Stimulated activated CD4-positive, alpha-beta T cell treated with anti-CD3 and anti-CD28 coated beads, Interleukin-12 subunit alpha, Interleukin-12 subunit beta, amount 100 ng/mL, for 24 hours (primary cell): Measurements from ENCODE around the gene DAPK2.

Source experiments
- DNase-seq, 2 experiments: peaks; one replicate each; pipeline ENCODE4 v3.0.0-alpha.2; 2020; ENCODE audit warnings: low read depth in 2 of 2

Gene DAPK2

GRCh38 chr15:64023220-64023619 is 23.1 kb downstream of the DAPK2 start:
- no peak for DNase-seq

DNA sequence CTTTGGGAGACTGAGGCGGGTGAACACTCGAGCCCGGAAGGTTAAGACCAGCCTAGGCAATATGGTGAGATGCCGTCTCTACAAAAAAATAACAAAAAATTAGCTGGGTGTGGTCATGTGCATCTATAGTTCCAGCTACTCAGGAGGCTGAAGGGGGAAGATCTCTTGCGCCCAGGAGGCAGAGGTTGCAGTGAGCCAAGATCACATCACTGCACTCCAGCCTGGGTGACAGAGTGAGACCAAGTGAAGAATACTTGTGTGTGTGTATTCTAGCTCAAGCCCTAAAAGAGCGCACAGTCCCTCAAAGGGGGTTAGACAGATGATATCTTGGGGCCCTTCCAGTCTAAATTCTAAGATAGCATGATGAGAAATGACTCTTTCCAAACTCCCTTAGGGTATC is 23.7 kb downstream of the DAPK2 start:
- DNase-seq = no peak

DNA sequence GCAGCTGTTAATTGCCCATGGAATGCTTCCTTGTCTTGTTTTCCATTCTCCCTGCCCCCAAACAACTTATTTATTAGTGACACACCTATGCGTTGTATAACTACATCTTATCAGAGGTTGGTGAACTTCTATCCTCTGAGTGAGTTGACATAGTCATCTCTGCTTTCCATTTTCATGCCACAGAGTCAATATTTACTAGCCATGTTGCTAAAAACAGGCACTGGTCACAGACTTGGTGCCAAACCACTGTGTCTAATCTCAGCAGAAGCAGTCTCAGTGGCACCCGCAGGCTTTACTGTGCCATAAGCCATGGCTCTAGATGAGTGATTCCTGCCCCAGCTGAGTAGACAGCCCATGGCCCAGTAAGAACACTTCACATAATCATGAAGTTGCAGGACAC is 26.5 kb downstream of the DAPK2 start:
- DNase-seq = no peak

- DNase-seq = no peak
Measured at GRCh38 chr15:64017591-64018163, 28.6 kb downstream of the DAPK2 start.

DNA sequence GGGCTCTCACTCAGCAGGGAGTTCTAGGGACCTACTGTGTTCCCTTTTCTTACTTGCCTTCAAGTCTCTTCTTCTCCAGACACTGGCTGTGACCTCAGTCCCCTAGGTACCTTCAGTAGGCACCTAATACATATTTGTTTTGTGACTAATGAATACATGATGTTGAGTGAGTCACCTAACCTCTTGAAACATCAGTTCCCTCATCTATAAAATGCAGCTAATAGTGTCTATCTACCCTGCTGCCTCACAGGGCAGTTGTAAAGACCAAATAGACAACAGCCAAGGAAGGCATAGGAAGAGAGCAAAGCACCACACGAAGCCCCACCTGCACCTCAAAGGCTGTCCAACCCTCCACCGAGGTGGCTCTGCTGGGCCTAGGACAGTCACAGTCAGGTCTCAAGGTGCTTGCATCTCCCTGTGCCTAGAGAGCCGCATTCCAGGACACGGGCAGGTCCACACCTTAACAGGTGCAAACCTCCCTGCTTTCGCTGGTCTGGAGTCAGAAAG is 29.1 kb downstream of the DAPK2 start:
- no peak for DNase-seq

DNA sequence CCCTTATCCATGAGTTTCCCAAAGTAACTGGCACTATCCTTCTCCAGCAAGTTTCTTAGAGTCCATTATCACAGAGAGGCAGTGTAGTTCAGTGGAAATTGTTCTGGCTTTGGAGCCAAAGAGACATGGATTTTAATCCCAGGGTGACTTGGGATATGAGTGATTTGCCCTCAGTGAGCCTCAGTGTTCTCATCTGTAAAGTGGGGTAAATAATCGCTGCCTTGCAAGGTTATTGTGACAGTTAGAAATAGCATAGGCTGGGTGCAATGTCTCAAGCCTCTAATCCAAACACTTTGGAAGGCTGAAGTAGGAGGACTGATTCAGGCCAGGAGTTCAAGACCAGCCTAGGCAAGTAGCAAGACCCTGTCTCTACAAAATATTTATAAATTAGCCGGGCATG is 30.0 kb downstream of the DAPK2 start:
- no peak for DNase-seq

GRCh38 chr15:64014995-64015394 is 31.3 kb downstream of the DAPK2 start:
- DNase-seq = no peak

DNA sequence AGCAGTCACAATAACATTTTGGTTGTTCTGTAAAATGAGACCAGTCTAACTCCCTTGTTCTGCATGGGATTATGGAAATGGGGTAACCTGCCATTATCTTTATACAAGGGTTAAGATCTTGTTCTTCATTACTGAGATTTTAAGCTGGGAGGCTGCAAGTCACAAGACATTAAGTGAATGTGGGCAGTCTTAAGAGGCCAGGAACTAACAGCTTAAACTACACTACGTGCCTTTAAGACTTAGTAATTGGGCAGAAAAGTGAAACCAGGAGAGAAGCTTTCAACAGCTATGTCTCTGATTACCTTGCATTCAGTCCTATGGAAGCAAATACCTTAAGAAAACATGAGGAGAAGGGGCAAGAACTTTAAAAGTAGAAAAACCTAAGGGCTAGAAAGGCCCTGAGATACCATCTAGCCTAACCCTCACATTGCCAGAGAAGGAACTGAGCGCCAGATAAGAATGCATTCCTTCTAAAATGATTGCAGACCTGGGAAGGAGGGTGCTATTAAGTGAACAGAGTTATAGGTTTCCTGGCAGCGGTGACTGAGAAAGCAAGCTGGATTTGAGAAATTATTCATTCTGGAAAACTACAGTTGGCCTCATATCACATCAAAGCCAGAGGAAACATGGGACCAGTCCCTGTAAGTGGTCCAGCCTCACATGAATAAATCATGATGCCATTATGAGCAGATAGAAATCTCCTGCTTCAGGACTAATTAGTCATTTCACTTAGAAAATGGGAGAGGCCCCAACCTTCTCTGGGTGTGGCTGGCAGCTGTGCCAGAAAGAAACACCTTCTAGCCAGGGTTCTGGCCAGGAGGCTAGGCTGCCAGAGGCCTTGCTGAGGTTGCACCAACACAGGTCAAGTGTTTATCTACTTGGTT is 32.9 kb downstream of the DAPK2 start:
- no peak for DNase-seq

GRCh38 chr15:64011736-64012135 is 34.5 kb downstream of the DAPK2 start:
- no peak for DNase-seq

DNA sequence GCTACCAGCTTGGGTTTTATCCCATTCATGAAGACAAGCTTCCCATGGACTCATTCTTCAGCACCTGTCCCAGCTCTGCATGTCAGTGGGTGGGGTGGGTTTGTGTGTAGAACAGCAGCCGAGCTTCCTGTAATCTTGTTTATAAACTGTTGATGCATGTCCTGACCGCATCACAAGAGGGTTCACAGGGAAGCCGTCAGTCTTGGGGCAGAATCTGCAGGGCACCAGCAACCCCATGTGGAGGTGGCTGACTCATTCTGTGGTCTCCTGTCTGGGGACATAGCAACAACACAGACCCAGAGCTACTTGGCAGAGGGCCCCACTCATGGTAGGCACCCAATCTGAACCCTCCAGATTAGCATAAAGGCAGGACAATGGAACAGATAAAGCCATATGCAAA is 35.6 kb downstream of the DAPK2 start:
- peak; percentile 52 to 66 for DNase-seq

DNA sequence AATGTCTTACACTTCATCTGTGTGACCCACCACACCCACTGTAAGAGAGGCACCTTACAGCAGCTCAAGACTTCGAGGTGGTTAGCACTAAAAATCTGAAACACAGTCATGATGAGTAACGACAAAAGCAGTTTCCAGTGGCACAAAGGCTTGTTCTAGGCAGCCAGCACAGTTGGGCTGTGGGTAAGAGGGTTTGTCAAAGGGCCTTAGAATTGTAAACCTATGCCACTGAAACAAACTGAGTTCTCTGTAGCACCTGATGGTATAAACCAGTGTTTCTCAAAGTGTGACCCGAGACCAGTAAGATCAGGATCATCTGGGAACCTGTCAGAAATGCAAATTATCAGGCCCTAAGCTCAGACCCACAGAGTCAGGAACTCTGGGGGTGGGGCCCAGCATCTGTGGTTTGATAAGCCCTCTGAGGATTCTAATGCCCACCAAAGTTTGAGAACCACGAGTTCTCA is 36.5 kb downstream of the DAPK2 start:
- DNase-seq = peak; percentile 8 to 22

GRCh38 chr15:64009241-64009640 is 37.0 kb downstream of the DAPK2 start:
- no peak for DNase-seq

GRCh38 chr15:64008177-64008576 is 38.1 kb downstream of the DAPK2 start:
- no peak for DNase-seq

GRCh38 chr15:64006642-64007041 is 39.6 kb downstream of the DAPK2 start:
- DNase-seq = no peak

DNA sequence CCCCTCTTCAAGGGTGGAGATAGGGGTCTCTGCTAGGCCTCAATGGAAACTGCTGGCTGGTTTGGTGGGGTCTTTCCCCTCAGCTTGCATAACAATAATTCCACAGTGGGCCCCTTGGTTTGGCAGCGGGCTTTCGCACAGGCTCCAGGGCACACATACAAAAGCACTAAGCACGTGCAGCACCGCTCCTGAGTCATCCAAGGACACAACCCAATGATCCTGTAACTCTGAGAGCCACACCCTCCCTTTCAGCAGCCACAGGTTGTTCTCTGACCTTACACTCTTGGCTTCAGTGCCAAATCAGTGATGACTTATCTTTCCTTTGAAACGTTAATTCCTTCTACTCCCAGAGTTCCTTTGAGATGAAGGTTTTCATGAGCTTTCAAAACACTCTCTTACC is 41.7 kb downstream of the DAPK2 start:
- DNase-seq = no peak

- no peak for DNase-seq
Measured at GRCh38 chr15:64004056-64004455, 42.2 kb downstream of the DAPK2 start.

- DNase-seq = no peak
Measured at GRCh38 chr15:64003182-64003581, 43.1 kb downstream of the DAPK2 start.

DNA sequence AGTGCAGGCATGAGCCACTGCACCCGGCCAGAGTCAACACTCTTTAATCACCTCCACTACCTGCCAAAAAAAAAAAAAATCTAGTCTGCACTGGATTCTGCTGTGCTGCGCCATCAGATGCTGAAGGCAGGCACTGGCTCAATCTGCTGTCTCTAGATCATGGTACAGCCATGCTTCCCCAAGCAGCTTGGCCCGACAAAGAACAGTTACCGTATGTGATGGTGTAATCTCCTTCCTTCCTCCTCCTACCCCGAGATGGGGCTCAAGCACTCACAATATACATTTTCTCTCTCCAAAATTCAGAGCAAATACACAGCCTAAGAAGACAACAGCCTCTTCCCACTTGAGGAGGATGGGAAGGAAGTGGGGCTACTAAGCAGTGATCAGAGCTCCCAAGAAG is 45.1 kb downstream of the DAPK2 start:
- DNase-seq = no peak

DNA sequence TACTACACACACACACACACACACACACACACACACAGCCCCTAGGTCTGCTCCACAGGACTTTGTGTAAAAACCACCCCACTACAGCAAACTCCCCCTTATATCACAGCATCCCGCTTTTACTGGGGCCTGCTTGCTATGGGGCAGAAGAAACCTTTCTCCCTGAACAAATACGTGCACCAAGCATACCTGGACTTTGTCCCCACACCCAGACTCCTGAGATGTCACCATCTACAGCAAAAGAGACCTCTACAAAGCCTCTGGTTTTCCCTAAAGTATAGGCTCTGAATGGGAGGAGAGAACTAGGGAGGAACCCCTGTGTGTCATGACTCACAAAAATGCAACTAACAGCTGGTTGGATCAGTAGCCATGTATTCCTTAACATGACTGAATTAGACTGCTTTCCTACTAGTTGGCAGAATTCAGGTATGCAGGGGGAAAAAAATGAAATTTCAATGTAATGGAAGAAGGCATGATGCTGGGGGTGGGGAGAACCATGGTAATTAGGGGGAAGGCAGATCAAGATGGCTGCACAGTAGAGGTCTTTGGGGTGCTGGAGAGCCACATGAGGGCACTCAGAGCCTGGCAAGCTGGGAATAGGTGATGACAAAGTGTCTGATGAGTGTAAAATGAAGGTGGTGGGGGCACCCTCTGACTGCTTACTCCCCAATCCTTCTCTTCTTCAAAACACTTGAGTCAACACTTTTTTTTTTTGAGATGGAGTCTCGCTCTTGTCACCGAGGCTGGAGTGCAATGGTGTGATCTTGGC is 45.9 kb downstream of the DAPK2 start:
- DNase-seq = no peak

DNA sequence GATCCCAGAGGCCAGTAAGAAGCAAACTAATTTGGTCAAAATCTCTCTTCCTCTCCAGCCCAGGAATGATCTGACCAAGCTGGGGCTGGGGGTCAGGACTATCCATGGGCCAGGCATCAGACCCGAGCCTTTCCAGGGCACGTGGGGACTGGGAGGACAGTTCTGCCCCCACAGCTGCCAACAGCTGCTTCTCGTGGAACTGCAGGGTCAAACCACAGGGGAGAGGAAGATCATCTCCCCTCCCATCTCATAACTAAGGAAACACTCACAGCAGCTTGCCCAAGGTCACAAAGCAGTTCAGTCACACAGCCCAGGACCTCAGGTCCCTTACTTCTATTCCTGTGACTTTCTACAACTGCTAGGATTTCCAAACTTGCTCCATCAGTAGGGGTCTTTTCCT is 47.1 kb downstream of the DAPK2 start:
- DNase-seq = no peak

DNA sequence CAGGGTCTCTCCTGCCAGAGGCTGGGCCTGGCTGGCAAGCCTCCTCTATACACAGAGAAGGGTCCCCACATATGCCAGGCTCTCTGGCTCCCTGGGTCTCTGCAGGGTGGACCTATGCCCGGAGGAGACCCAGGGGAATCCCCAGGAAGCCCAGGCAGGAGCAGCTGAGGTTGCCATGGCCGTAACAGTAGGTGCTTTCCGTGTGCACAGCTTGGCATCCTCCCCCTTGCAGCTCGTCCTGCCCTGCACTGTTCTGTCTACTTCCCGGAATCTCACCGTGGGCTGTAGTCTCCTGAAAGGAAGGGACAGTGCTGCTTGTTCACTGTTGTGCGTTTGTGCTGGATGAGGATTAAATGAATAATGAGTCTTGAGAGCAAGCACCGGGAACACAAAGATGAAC is 47.8 kb downstream of the DAPK2 start:
- no peak for DNase-seq

DNA sequence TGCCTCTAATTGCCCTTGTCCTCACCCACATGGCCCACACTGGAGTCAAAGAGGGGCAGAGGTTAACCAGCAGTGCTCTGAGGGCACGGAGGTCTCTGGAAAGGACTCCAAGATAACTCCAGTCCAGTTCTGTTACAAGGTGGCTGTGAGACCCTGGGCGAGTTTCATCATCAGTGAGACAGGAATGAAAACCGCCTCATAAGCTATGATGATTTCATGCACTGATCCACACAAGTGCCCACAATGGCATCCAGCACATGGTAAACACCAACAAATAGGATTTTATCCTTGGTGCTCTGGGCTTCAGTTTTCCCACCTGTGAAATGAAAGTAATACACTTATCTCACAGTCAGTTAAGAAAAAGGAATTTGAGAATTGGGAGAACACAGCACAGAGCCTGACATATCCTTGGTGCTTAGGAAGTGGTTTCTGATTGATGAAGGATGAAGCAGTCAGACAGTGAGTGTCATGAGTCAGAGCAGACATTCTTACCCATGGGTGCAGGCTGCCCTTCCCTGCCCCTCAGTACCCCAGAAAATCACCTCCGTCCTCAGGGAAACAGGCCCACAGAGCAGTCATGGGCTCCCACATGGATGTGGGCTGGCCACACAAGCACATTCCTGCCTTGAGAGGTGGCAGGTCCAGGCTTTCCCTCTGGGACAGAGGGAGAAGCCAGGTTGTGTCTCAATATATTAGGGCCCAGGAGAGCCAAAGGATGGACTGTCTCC is 48.4 kb downstream of the DAPK2 start:
- DNase-seq = no peak
